HCT116 (cell line): ENCODE data around the gene HGF. TPM values are rescaled to one million over a fixed set of nuclear protein-coding genes. Genes with fewer than 3 reads are reported as not detected.

ENCODE experiments used
- ATAC-seq: fragments of 200-7000 bp; cut with Tn5 transposase; 2 replicates; pipeline ENCODE4 v1.9.1; 2020; ENCODE audit warnings: mild to moderate bottlenecking, moderate library complexity
- BruUV-seq: library from RNA; stranded (reverse); fragments of 400-500 nt; replicated peaks from 2 replicates; lab custom pipeline; 2021; lab: Mats Ljungman, UMichigan
- CTCF ChIA-PET: fragments of 300-600 bp; sonication (Branson Sonifier 250); formaldehyde crosslinking; loops from one replicate; lab custom pipeline; 2021; ENCODE audit warnings: antibody characterized with exemption; lab: Charles Lee
- POLR2A ChIA-PET: fragments of 300-600, 350-600 bp; sonication (Branson Sonifier 250); formaldehyde crosslinking; loops from one replicate; lab custom pipeline; 2021; ENCODE audit warnings: antibody characterized with exemption; lab: Charles Lee
- RAD21 ChIA-PET, 2 experiments: fragments of 300-600 bp; sonication (Branson Sonifier 250); formaldehyde crosslinking; loops; one replicate each; lab custom pipeline; 2023; ENCODE audit warnings: low total read pairs in 2 of 2; ENCODE audit not compliant: uncharacterized antibody in 2 of 2, unreplicated experiment in 2 of 2, low non-redundant PET in 1 of 2; lab: Charles Lee
- DNase-seq: peaks from one replicate; pipeline ENCODE4 v3.0.0-alpha.2; 2010; ENCODE audit warnings: low read depth, low spot score
- H2AFZ ChIP-seq: fragments of 200-600 bp; shearing (Covaris generic), sonication (generic); 2 replicates; pipeline ENCODE4 v1.6.1; 2017; ENCODE audit warnings: low read depth, mixed run types, mixed read lengths, antibody characterized with exemption, low read length; ENCODE audit not compliant: poor library complexity, severe bottlenecking
- H3K27ac ChIP-seq: 2 replicates; pipeline ENCODE4 v1.5.1; 2012; ENCODE audit warnings: low read depth, low read length
- H3K27me3 ChIP-seq: fragments of 200-600 bp; sonication (generic); 2 replicates; pipeline ENCODE4 v1.6.1; 2016; ENCODE audit warnings: mixed run types, low read length, mixed read lengths; ENCODE audit not compliant: insufficient read depth
- H3K36me3 ChIP-seq, 2 experiments: fragments of 200-500 bp in 1 of 2; fragments of 200-600 bp in 1 of 2; sonication (Bioruptor generic) in 1 of 2; sonication (generic) in 1 of 2; 2 replicates each; pipeline versions ENCODE4 v1.5.1 to v1.6.1; 2014 to 2016; ENCODE audit warnings: low read length in 2 of 2, inconsistent platforms in 1 of 2, mixed read lengths in 1 of 2, mixed run types in 1 of 2; ENCODE audit not compliant: insufficient read depth in 2 of 2, control insufficient read depth in 1 of 2
- H3K4me1 ChIP-seq, 2 experiments: fragments of 200-600 bp in 1 of 2; sonication (generic) in 1 of 2; 2 replicates each; pipeline versions ENCODE4 v1.5.1 to v1.6.1; 2012 to 2017; ENCODE audit warnings: low read length in 2 of 2, inconsistent platforms in 1 of 2, mild to moderate bottlenecking in 1 of 2, mixed read lengths in 1 of 2, mixed run types in 1 of 2, moderate library complexity in 1 of 2; ENCODE audit not compliant: insufficient read depth in 2 of 2, control insufficient read depth in 1 of 2
- H3K4me2 ChIP-seq: fragments of 200-600 bp; sonication (generic); 2 replicates; pipeline ENCODE4 v1.6.1; 2017; ENCODE audit warnings: mixed run types, low read length, mixed read lengths
- H3K4me3 ChIP-seq, 2 experiments: fragments of 200-600 bp in 1 of 2; sonication (generic) in 1 of 2; replicated peaks in 1 of 2; 2 replicates each; pipeline ENCODE4 v1.5.1; 2011 to 2016; ENCODE audit warnings: low read length in 2 of 2, control low read depth in 1 of 2, low read depth in 1 of 2, mild to moderate bottlenecking in 1 of 2, mixed read lengths in 1 of 2, mixed run types in 1 of 2
- H3K79me2 ChIP-seq: fragments of 200-600 bp; sonication (generic); 2 replicates; pipeline ENCODE4 v1.6.1; 2017; ENCODE audit warnings: mild to moderate bottlenecking, mixed run types, low read length, moderate library complexity, mixed read lengths; ENCODE audit not compliant: insufficient read depth
- H3K9ac ChIP-seq: fragments of 200-600 bp; sonication (generic); 2 replicates; pipeline ENCODE4 v1.6.1; 2016; ENCODE audit warnings: low read length, mixed read lengths
- H3K9me2 ChIP-seq: fragments of 200-600 bp; sonication (generic), shearing (Covaris generic); 2 replicates; pipeline ENCODE4 v1.6.1; 2017; ENCODE audit warnings: mixed run types, mild to moderate bottlenecking, moderate library complexity; ENCODE audit not compliant: insufficient read depth
- H3K9me3 ChIP-seq, 2 experiments: fragments of 200-500 bp in 1 of 2; fragments of 200-600 bp in 1 of 2; sonication (Bioruptor generic) in 1 of 2; sonication (generic) in 1 of 2; 2 replicates each; pipeline ENCODE4 v1.6.1; 2014 to 2017; ENCODE audit warnings: low read length in 2 of 2, mixed read lengths in 2 of 2, inconsistent platforms in 1 of 2, low read depth in 1 of 2, mild to moderate bottlenecking in 1 of 2, mixed run types in 1 of 2, moderate library complexity in 1 of 2; ENCODE audit not compliant: control insufficient read depth in 1 of 2, insufficient read depth in 1 of 2
- H4K20me1 ChIP-seq: fragments of 200-600 bp; sonication (generic), shearing (Covaris generic); 2 replicates; pipeline ENCODE4 v1.6.1; 2017; ENCODE audit warnings: mixed run types, mild to moderate bottlenecking, moderate library complexity; ENCODE audit not compliant: insufficient read depth
- ATF3 ChIP-seq: IDR thresholded peaks from 2 replicates; pipeline ENCODE4 v1.6.1; 2012
- CBX3 ChIP-seq: IDR thresholded peaks from 2 replicates; pipeline ENCODE4 v1.6.1; 2012; ENCODE audit warnings: low read depth
- CEBPB ChIP-seq: IDR thresholded peaks from 2 replicates; pipeline ENCODE4 v1.6.1; 2012; ENCODE audit warnings: low read depth
- CTCF ChIP-seq, 3 experiments: fragments of 200-600 bp in 1 of 3; sonication (generic) in 1 of 3; IDR thresholded peaks in 2 of 3; conservative IDR thresholded peaks in 1 of 3; 2 replicates each; pipeline ENCODE4 v1.5.1; 2012 to 2017; ENCODE audit warnings: low read depth in 2 of 3, low read length in 2 of 3, antibody characterized with exemption in 1 of 3, borderline replicate concordance in 1 of 3, control low read depth in 1 of 3, mild to moderate bottlenecking in 1 of 3, mixed read lengths in 1 of 3, mixed run types in 1 of 3, moderate library complexity in 1 of 3; ENCODE audit not compliant: insufficient read depth in 1 of 3
- ELF1 ChIP-seq: IDR thresholded peaks from 2 replicates; pipeline ENCODE4 v1.6.1; 2012; ENCODE audit warnings: low read depth, borderline replicate concordance
- EZH2 ChIP-seq: fragments of 200-600 bp; sonication (generic); IDR thresholded peaks from 2 replicates; pipeline ENCODE4 v1.6.1; 2017; ENCODE audit warnings: antibody characterized with exemption, mixed run types
- MAX ChIP-seq: IDR thresholded peaks from 2 replicates; pipeline ENCODE4 v1.6.1; 2012
- POLR2A ChIP-seq: IDR thresholded peaks from 2 replicates; pipeline ENCODE4 v1.7.0; 2011; ENCODE audit warnings: borderline replicate concordance; ENCODE audit not compliant: insufficient read depth, insufficient read length; ENCODE audit errors: extremely low read depth
- POLR2AphosphoS5 ChIP-seq: IDR thresholded peaks from 2 replicates; pipeline ENCODE4 v1.6.1; 2011; ENCODE audit warnings: mild to moderate bottlenecking, low read depth, low read length, moderate library complexity
- SIN3A ChIP-seq: IDR thresholded peaks from 2 replicates; pipeline ENCODE4 v1.6.1; 2012; ENCODE audit warnings: low read depth
- SP1 ChIP-seq: IDR thresholded peaks from 2 replicates; pipeline ENCODE4 v1.6.1; 2012; ENCODE audit warnings: low read depth
- ZNF274 ChIP-seq: fragments of 200-500 bp; sonication (Bioruptor generic); IDR thresholded peaks from 2 replicates; pipeline ENCODE4 v1.6.1; 2014; ENCODE audit warnings: mild to moderate bottlenecking, low read depth, low read length, inconsistent platforms
- intact Hi-C: fragments of 100-400 bp; cut with micrococcal nuclease; formaldehyde crosslinking; loops from 2 replicates; pipeline ENCODE4 v1.10.0; 2022
- total RNA-seq: library from RNA; stranded (reverse); gene quantifications from one replicate; pipeline ENCODE4 v1.2.1, GENCODE V29; 2021; ENCODE audit not compliant: unreplicated experiment

The HGF gene
- total RNA-seq, 1 experiment from 2014 or later, result 0.15 TPM

GRCh38 chr7:81664304-81664703 lies 105.5 kb downstream of the HGF start:
- RAD21 ChIA-PET, result no interaction called here
- no peaks in the 10 kb centered on the region for H3K4me1 ChIP-seq
- no TSS peak for BruUV-seq
- CTCF ChIA-PET, result no interaction called here
- no peaks in the 10 kb centered on the region for H3K9me3 ChIP-seq
- H3K4me3 ChIP-seq, result no peak overlapping the region
- no peaks in the 10 kb centered on the region for H3K27me3 ChIP-seq
- no peaks in the 10 kb centered on the region for H3K79me2 ChIP-seq
- POLR2A ChIA-PET, result no interaction called here
- intact Hi-C loops, result no loop called here
- DNase-seq (no peak), ATAC-seq (no peak)
- H3K9me2 ChIP-seq, result no peaks in the 10 kb centered on the region
- no peak overlapping the region for H3K27ac ChIP-seq
- no peak overlapping the region for H3K4me2 ChIP-seq
- H3K36me3 ChIP-seq, result no peaks in the 10 kb centered on the region
- no peaks in the 10 kb centered on the region for H4K20me1 ChIP-seq
- no peak overlapping the region for H2AFZ ChIP-seq
- no peak overlapping the region for H3K9ac ChIP-seq
- TF ChIP-seq CEBPB (no peak), CTCF (IDR thresholded peaks at IDR 0.05 in 2 of 3, conservative IDR thresholded peaks at IDR 0.05 in 1 of 3; ENCODE audit: borderline replicate concordance in 1 of 3, insufficient read depth in 1 of 3, low read depth in 2 of 3, low read length in 2 of 3) (no peak), ATF3 (no peak), CBX3 (no peak), ELF1 (no peak), POLR2A (no peak), EZH2 (no peak), ZNF274 (no peak), SIN3A (no peak), POLR2AphosphoS5 (no peak)

- ATAC-seq (no peak), DNase-seq (no peak)
- H4K20me1 ChIP-seq, result no peaks in the 10 kb centered on the region
- H3K27ac ChIP-seq, result no peak overlapping the region
- no peak overlapping the region for H3K9ac ChIP-seq
- H3K4me1 ChIP-seq, result no peaks in the 10 kb centered on the region
- no peaks in the 10 kb centered on the region for H3K9me2 ChIP-seq
- no peak overlapping the region for H2AFZ ChIP-seq
- H3K4me2 ChIP-seq, result no peak overlapping the region
- no peaks in the 10 kb centered on the region for H3K27me3 ChIP-seq
- POLR2A ChIA-PET, result no interaction called here
- RAD21 ChIA-PET, result no interaction called here
- BruUV-seq, result no TSS peak
- no peaks in the 10 kb centered on the region for H3K36me3 ChIP-seq
- H3K79me2 ChIP-seq, result no peaks in the 10 kb centered on the region
- intact Hi-C loops, result no loop called here
- no peak overlapping the region for H3K4me3 ChIP-seq
- no peaks in the 10 kb centered on the region for H3K9me3 ChIP-seq
- CTCF ChIA-PET, result no interaction called here
- TF ChIP-seq ZNF274, result no peak
- no peak for TF ChIP-seq CTCF (IDR thresholded peaks at IDR 0.05 in 2 of 3, conservative IDR thresholded peaks at IDR 0.05 in 1 of 3; ENCODE audit: borderline replicate concordance in 1 of 3, insufficient read depth in 1 of 3, low read depth in 2 of 3, low read length in 2 of 3)
- TF ChIP-seq MAX, result no peak
- TF ChIP-seq CEBPB, result no peak
- no peak for TF ChIP-seq SP1
- no peak for TF ChIP-seq ELF1
These were observed 107.3 kb downstream of the HGF start for GRCh38 chr7:81662531-81662930.
